Heart left ventricle (tissue), 16 donors: ENCODE data around the gene CD226. TPM values are rescaled to one million over a fixed set of nuclear protein-coding genes. Genes with fewer than 3 reads are reported as not detected.

Experiments used
- ATAC-seq, 4 donors: fragments of 200-7000 bp; cut with Tn5 transposase; one replicate each; pipeline ENCODE4 v1.9.1; 2020 to 2022; ENCODE audit warnings: moderate library complexity in 4 of 4, mild to moderate bottlenecking in 3 of 4, moderate number of reproducible peaks in 1 of 4
- DNase-seq, 5 donors: peaks; one replicate each; pipeline ENCODE4 v3.0.0-alpha.2; 2020
- H3K27ac ChIP-seq, 12 donors: fragments of 200-600 bp; sonication (generic) in 4 of 12; one replicate each; pipeline versions ENCODE4 v1.5.0 to v1.8.0; 2016 to 2022; ENCODE audit warnings: mild to moderate bottlenecking in 2 of 12
- H3K27me3 ChIP-seq, 9 donors: fragments of 200-600 bp; sonication (generic) in 2 of 9; one replicate each; pipeline versions ENCODE4 v1.5.1 to v1.8.0; 2016 to 2022; ENCODE audit warnings: mild to moderate bottlenecking in 3 of 9
- H3K36me3 ChIP-seq, 9 donors: fragments of 200-600 bp; sonication (generic) in 2 of 9; one replicate each; pipeline versions ENCODE4 v1.5.0 to v1.8.0; 2018 to 2022; ENCODE audit warnings: mild to moderate bottlenecking in 2 of 9
- H3K4me1 ChIP-seq, 12 donors: fragments of 200-600 bp; sonication (generic) in 4 of 12; one replicate each; pipeline versions ENCODE4 v1.5.0 to v1.8.0; 2016 to 2022; ENCODE audit warnings: mild to moderate bottlenecking in 3 of 12
- H3K4me3 ChIP-seq, 12 donors: fragments of 200-600 bp; sonication (generic) in 4 of 12; one replicate each; pipeline versions ENCODE4 v1.5.0 to v1.8.0; 2017 to 2022; ENCODE audit warnings: mild to moderate bottlenecking in 9 of 12, moderate library complexity in 4 of 12
- H3K9me3 ChIP-seq, 12 donors: fragments of 200-600 bp; sonication (generic) in 4 of 12; one replicate each; pipeline versions ENCODE4 v1.5.0 to v1.8.0; 2016 to 2022; ENCODE audit warnings: mild to moderate bottlenecking in 1 of 12
- POLR2A ChIP-seq, 2 donors: fragments of 450-650 bp; IDR thresholded peaks; one replicate each; pipeline ENCODE4 v1.6.1; 2017; ENCODE audit warnings: antibody characterized with exemption in 2 of 2, mild to moderate bottlenecking in 2 of 2, moderate library complexity in 2 of 2
- WGBS, 4 donors: extraction: QIAGEN DNeasy Blood & Tissue Kit in 2 of 4; methylation state at CpG; one replicate each; pipeline versions ENCODE4 v1.1.5 to v1.1.7; 2013 to 2018; 5-methylcytosine and 5-hydroxymethylcytosine counted together
- intact Hi-C, 10 donors: fragments of 100-400 bp; cut with DNase I; formaldehyde crosslinking; loops; one replicate each; pipeline versions ENCODE4 v1.11.1 to v1.14.2; 2022
- polyA plus RNA-seq, 2 donors: library from polyadenylated mRNA; stranded (reverse); fragments of 200-250 nt; gene quantifications; one replicate each; pipeline ENCODE4 v1.2.3, GENCODE V29; 2013
- total RNA-seq, 9 donors: library from RNA; depleted of rRNA in 2 of 9; stranded (reverse); fragments of >200 nt in 2 of 9; fragmentation: NEBNext Ultra II Directional in 3 of 9; extraction: Animal tissue kit (Norgen Biotek cat#: 25700) in 3 of 9; gene quantifications; one replicate each; pipeline versions ENCODE4 v1.1.0 to v1.2.4, GENCODE V29; 2016 to 2023
- TF ChIP-seq, protein P1 (sequence below), 12 donors: fragments of 200-600 bp; sonication (generic) in 4 of 12; IDR thresholded peaks; one replicate each; pipeline versions ENCODE4 v1.5.0 to v1.8.0; 2018 to 2022; ENCODE audit warnings: antibody characterized with exemption in 12 of 12, mild to moderate bottlenecking in 5 of 12
- donor health status: ischemic (EF 13 %, LVEDD 7.1; RV severe dilation, severe dysfunction).
- donor health status: healthy with polysubstance abuse.
- donor health status: DM: no; HTN: yes; CAD: no.
- donor health status: DM: no; HTN: no; CAD: no.
- donor health status: ischemic (EF 25% LVEDD 6.9; RV normal size, moderate dysfunction).
- donor health status: ischemic (EF 25% LVEDD 5.7; RV mildly dilated, moderate dysfunction).
- donor health status: healthy.
- donor health status: DM: yes; HTN: yes; CAD: no.
- donor health status: ischemic (EF 35%, LVEDD 5.7; RV mildly dilated, moderate dysfunction).
- donor health status: nonischemic (EF 11% LVEDD 7.7; RV severe dilation, severe dysfunction).
- donor health status: DM: yes; HTN: yes; CAD: no.
- donor health status: PGD.
- donor health status: ischemic (EF 29% LVEDD 5.4; RV normal size, mild dysfunction).
- donor health status: nonischemic (EF 23%, LVEDD 6.1; RV moderate dilation, normal function).

Gene CD226
- total and polyA plus RNA-seq, 11 donors = 0.15 to 4.1 (median 1.1) TPM

DNA sequence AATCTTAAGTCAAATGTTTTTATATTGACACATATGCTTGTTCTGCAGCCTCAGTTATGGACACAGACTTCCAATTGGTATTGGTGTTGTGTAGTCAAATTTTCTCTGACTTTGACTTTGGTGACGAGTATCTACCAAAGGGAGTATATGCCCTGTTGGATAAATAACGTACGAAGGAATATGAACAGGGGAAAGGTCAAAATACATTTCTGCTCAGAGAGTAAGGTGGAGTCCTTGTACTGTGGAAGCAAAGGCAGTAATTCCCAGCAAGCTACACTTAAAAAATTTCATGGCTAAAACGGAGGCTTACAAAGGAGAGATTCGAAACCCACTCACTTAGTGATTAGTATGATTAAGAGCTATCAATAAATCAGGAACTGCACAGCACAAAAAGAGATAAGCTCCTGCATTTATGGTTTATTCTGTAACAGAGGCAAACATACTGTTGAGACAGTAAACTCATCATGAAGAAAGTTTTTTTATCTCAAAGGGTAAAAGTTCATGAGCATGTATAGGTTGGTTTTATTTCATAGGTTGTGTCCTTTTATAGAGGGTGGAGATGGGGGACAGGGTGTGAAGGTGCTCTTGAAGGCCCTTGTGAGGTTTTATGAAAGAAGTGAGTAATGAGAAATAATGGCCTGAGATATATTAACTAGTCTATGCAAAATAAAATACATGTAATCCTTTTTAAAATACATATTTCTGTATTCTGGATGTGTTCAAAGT, 142.7 kb downstream of the CD226 start:
- 90 to 94% (median 91%) methylated on average over 5 of the region's 5 CpGs for WGBS, 4 donors
- TF ChIP-seq POLR2A (IDR thresholded peaks at IDR 0.05) = no peak
- TF ChIP-seq, protein P1, sequence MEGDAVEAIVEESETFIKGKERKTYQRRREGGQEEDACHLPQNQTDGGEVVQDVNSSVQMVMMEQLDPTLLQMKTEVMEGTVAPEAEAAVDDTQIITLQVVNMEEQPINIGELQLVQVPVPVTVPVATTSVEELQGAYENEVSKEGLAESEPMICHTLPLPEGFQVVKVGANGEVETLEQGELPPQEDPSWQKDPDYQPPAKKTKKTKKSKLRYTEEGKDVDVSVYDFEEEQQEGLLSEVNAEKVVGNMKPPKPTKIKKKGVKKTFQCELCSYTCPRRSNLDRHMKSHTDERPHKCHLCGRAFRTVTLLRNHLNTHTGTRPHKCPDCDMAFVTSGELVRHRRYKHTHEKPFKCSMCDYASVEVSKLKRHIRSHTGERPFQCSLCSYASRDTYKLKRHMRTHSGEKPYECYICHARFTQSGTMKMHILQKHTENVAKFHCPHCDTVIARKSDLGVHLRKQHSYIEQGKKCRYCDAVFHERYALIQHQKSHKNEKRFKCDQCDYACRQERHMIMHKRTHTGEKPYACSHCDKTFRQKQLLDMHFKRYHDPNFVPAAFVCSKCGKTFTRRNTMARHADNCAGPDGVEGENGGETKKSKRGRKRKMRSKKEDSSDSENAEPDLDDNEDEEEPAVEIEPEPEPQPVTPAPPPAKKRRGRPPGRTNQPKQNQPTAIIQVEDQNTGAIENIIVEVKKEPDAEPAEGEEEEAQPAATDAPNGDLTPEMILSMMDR (IDR thresholded peaks at IDR 0.05) = no peak
- Histone ChIP-seq H3K36me3 (no peaks in the 10 kb centered on the region), H3K27me3 (no peaks in the 10 kb centered on the region), H3K9me3 (peaks cover 0 to 4% (median 0%) of the 10 kb centered on the region in 12 donors), H3K4me3 (no peak overlapping the region), H3K4me1 (no peaks in the 10 kb centered on the region), H3K27ac (no peak overlapping the region)
- intact Hi-C loops = no loop called here
- DNase-seq (no peak), ATAC-seq (no peak)
